GM12878 (cell line): ENCODE measurements around the gene RAMP2. TPM values are rescaled to one million over a fixed set of nuclear protein-coding genes. Genes with fewer than 3 reads are reported as not detected.

ENCODE experiments used
- ATAC-seq: fragments of 200-7000 bp; cut with Tn5 transposase; 3 replicates; pipeline ENCODE4 v1.9.1; 2020; ENCODE audit warnings: mild to moderate bottlenecking, moderate library complexity
- BruUV-seq: library from RNA; stranded (reverse); fragments of 400-500 nt; replicated peaks from 2 replicates; lab custom pipeline; 2021; lab: Mats Ljungman, UMichigan
- CTCF ChIA-PET: fragments of 300-600 bp; sonication (Branson Sonifier 250); formaldehyde crosslinking; extraction: SDS; loops from one replicate; lab custom pipeline; 2021; ENCODE audit warnings: inconsistent platforms; lab: Yijun Ruan, JAX
- POLR2A ChIA-PET: fragments of 350-600 bp; formaldehyde crosslinking; extraction: SDS; loops from one replicate; lab custom pipeline; 2021; ENCODE audit warnings: inconsistent platforms; lab: Charles Lee
- RAD21 ChIA-PET: fragments of 300-600 bp; sonication (Branson Sonifier 250); formaldehyde crosslinking; loops from one replicate; lab custom pipeline; 2023; ENCODE audit warnings: antibody characterized with exemption; ENCODE audit not compliant: unreplicated experiment; lab: Charles Lee
- SMC1A ChIA-PET: fragments of 300-600 bp; sonication (Branson Sonifier 250); formaldehyde crosslinking; loops from one replicate; lab custom pipeline; 2023; ENCODE audit not compliant: unreplicated experiment, uncharacterized antibody; lab: Charles Lee
- DNase-seq: peaks from one replicate; pipeline ENCODE4 v3.0.0-alpha.2; 2011; ENCODE audit warnings: low read depth, low spot score
- FAIRE-seq: peaks from 3 replicates; lab custom pipeline; 2011; peaks lifted over from hg19 to GRCh38; lab: Jason Lieb, UNC
- H2AFZ ChIP-seq: 2 replicates; pipeline ENCODE4 v1.6.0; 2011; ENCODE audit warnings: low read depth, low read length, control low read depth; ENCODE audit not compliant: control insufficient read depth
- H3K27ac ChIP-seq: 2 replicates; pipeline ENCODE4 v1.5.1; 2011; ENCODE audit warnings: control low read depth; ENCODE audit not compliant: control insufficient read depth, insufficient read depth
- H3K27me3 ChIP-seq, 2 experiments: replicated peaks in 1 of 2; 2 replicates each; pipeline versions ENCODE4 v1.6.0 to v1.6.1; 2011; ENCODE audit warnings: low read length in 1 of 2; ENCODE audit not compliant: control insufficient read depth in 2 of 2, insufficient read depth in 2 of 2
- H3K36me3 ChIP-seq, 2 experiments: 2 replicates each; pipeline ENCODE4 v1.5.1; 2011; ENCODE audit warnings: low read length in 1 of 2; ENCODE audit not compliant: control insufficient read depth in 2 of 2, insufficient read depth in 2 of 2
- H3K4me1 ChIP-seq: 2 replicates; pipeline ENCODE4 v1.6.1; 2011; ENCODE audit warnings: mild to moderate bottlenecking, low read length, moderate library complexity, mixed read lengths; ENCODE audit not compliant: control insufficient read depth, insufficient read depth
- H3K4me2 ChIP-seq: 2 replicates; pipeline ENCODE4 v1.6.0; 2011; ENCODE audit warnings: control low read depth; ENCODE audit not compliant: control insufficient read depth, insufficient read depth
- H3K4me3 ChIP-seq: fragments of 200-600 bp; sonication (generic); 2 replicates; pipeline ENCODE4 v1.5.1; 2016
- H3K79me2 ChIP-seq: 2 replicates; pipeline ENCODE4 v1.6.0; 2011; ENCODE audit warnings: low read length; ENCODE audit not compliant: control insufficient read depth, insufficient read depth
- H3K9ac ChIP-seq: 2 replicates; pipeline ENCODE4 v1.8.0; 2011; ENCODE audit warnings: low read length, control low read depth, mixed read lengths; ENCODE audit not compliant: control insufficient read depth, insufficient read depth
- H3K9me3 ChIP-seq: replicated peaks from 3 replicates; pipeline ENCODE4 v1.5.1; 2011; ENCODE audit warnings: mild to moderate bottlenecking, low read length; ENCODE audit not compliant: control insufficient read depth, insufficient read depth
- H4K20me1 ChIP-seq: 2 replicates; pipeline ENCODE4 v1.6.0; 2011; ENCODE audit not compliant: control insufficient read depth, insufficient read depth
- CEBPB ChIP-seq, 2 experiments: fragments of 150-350 bp in 1 of 2; IDR thresholded peaks; 2 replicates each; pipeline ENCODE4 v1.6.1; 2012 to 2014; ENCODE audit warnings: low read depth in 2 of 2, low read length in 2 of 2, borderline replicate concordance in 1 of 2, inconsistent platforms in 1 of 2
- CREM ChIP-seq: IDR thresholded peaks from 2 replicates; pipeline ENCODE4 v1.6.1; 2014; ENCODE audit warnings: antibody characterized with exemption, low read depth
- CTCF ChIP-seq, 3 experiments: IDR thresholded peaks in 2 of 3; conservative IDR thresholded peaks in 1 of 3; 2 replicates each; pipeline ENCODE4 v1.5.1; 2011; ENCODE audit warnings: low read depth in 3 of 3, low read length in 3 of 3, mild to moderate bottlenecking in 3 of 3, control low read depth in 2 of 3, moderate library complexity in 2 of 3, inconsistent platforms in 1 of 3, mixed read lengths in 1 of 3; ENCODE audit not compliant: control insufficient read depth in 2 of 3, insufficient read depth in 1 of 3; ENCODE audit errors: extremely low read depth in 1 of 3
- DPF2 ChIP-seq: fragments of 450-650 bp; IDR thresholded peaks from 2 replicates; pipeline ENCODE4 v1.6.1; 2017; ENCODE audit warnings: mild to moderate bottlenecking
- ESRRA ChIP-seq: IDR thresholded peaks from 2 replicates; pipeline ENCODE4 v1.6.1; 2012; ENCODE audit warnings: mild to moderate bottlenecking, low read length, improper control_type of control experiment
- EZH2 ChIP-seq: IDR thresholded peaks from 2 replicates; pipeline ENCODE4 v1.6.1; 2012; ENCODE audit warnings: low read depth, mild to moderate bottlenecking, control low read depth, inconsistent platforms, low read length, borderline replicate concordance; ENCODE audit not compliant: control insufficient read depth
- IKZF2 ChIP-seq, 2 experiments: fragments of 450-650 bp; IDR thresholded peaks; 2 replicates each; pipeline ENCODE4 v1.6.1; 2017; ENCODE audit warnings: mild to moderate bottlenecking in 2 of 2, moderate library complexity in 2 of 2
- KDM1A ChIP-seq: fragments of 200-600 bp; sonication (generic); IDR thresholded peaks from 2 replicates; pipeline ENCODE4 v1.6.1; 2016; ENCODE audit warnings: borderline replicate concordance
- KLF5 ChIP-seq: fragments of 450-650 bp; IDR thresholded peaks from 2 replicates; pipeline ENCODE4 v1.6.1; 2014; ENCODE audit warnings: mild to moderate bottlenecking; ENCODE audit not compliant: partially characterized antibody
- MEF2A ChIP-seq: IDR thresholded peaks from 2 replicates; pipeline ENCODE4 v1.6.1; 2011; ENCODE audit warnings: low read depth, mild to moderate bottlenecking, low read length, moderate library complexity; ENCODE audit not compliant: insufficient read depth
- MLLT1 ChIP-seq: fragments of 450-650 bp; IDR thresholded peaks from 2 replicates; pipeline ENCODE4 v1.6.1; 2016; ENCODE audit warnings: mild to moderate bottlenecking
- MTA2 ChIP-seq: fragments of 450-650 bp; IDR thresholded peaks from 2 replicates; pipeline ENCODE4 v1.6.1; 2016; ENCODE audit warnings: low read depth, mild to moderate bottlenecking, moderate library complexity
- NBN ChIP-seq: fragments of 450-650 bp; IDR thresholded peaks from 2 replicates; pipeline ENCODE4 v1.6.1; 2016
- NKRF ChIP-seq: fragments of 450-650 bp; conservative IDR thresholded peaks from 2 replicates; pipeline ENCODE4 v1.6.1; 2017; ENCODE audit warnings: mild to moderate bottlenecking, moderate library complexity
- POU2F2 ChIP-seq: IDR thresholded peaks from 3 replicates; pipeline ENCODE4 v1.6.1; 2011; ENCODE audit warnings: low read depth, mild to moderate bottlenecking, low read length, borderline replicate concordance
- RB1 ChIP-seq: fragments of 450-650 bp; formaldehyde crosslinking; IDR thresholded peaks from 2 replicates; pipeline ENCODE4 v1.6.1; 2017; ENCODE audit warnings: mild to moderate bottlenecking, borderline replicate concordance
- SPI1 ChIP-seq: IDR thresholded peaks from 2 replicates; pipeline ENCODE4 v1.6.1; 2011; ENCODE audit warnings: low read depth, mild to moderate bottlenecking, low read length, moderate library complexity, borderline replicate concordance; ENCODE audit not compliant: insufficient read depth
- STAT3 ChIP-seq: IDR thresholded peaks from 2 replicates; pipeline ENCODE4 v1.6.1; 2011; ENCODE audit warnings: low read depth, low read length, improper control_type of control experiment
- ZNF384 ChIP-seq: IDR thresholded peaks from 2 replicates; pipeline ENCODE4 v1.6.1; 2012; ENCODE audit warnings: low read depth, mild to moderate bottlenecking, low read length, improper control_type of control experiment, borderline replicate concordance
- ZZZ3 ChIP-seq: IDR thresholded peaks from 2 replicates; pipeline ENCODE4 v1.6.1; 2011; ENCODE audit warnings: low read depth; ENCODE audit not compliant: control insufficient read depth, insufficient read length
- whole genome bisulfite sequencing: methylation state at CpG from one replicate; pipeline ENCODE4 v1.1.6; 2016; ENCODE audit warnings: low lambda C conversion rate; ENCODE audit not compliant: insufficient replicate concordance, insufficient coverage; ENCODE audit errors: missing lambda C conversion rate; 5-methylcytosine and 5-hydroxymethylcytosine counted together
- in situ Hi-C: fragments of 300-500 bp; cut with MboI; formaldehyde crosslinking; loops from 9 replicates; pipeline ENCODE4 v1.14.3; 2018; ENCODE audit warnings: mixed read lengths
- intact Hi-C: fragments of 100-400 bp; cut with micrococcal nuclease; formaldehyde crosslinking; loops from one replicate; pipeline ENCODE4 v1.14.2; 2022; ENCODE audit not compliant: unreplicated experiment
- polyA plus RNA-seq, 11 experiments: library from polyadenylated mRNA; depleted of rRNA in 4 of 11; unstranded in 6 of 11; stranded (reverse) in 5 of 11; fragments of >200 nt; fragmentation: Nextera tagmentation in 4 of 11; fragmentation: Illumina TruSeq in 1 of 11; extraction: Ambion mirVana in 4 of 11; extraction: Trizol in 1 of 11; gene quantifications; 1 replicate in 1 of 11; 2 replicates in 10 of 11; pipeline versions ENCODE4 v1.2.1 to v1.2.3, GENCODE V29; 2011 to 2016; ENCODE audit warnings: inconsistent platforms in 2 of 11, missing spikeins in 2 of 11, low read depth in 1 of 11
- total RNA-seq, 4 experiments: library from RNA; depleted of rRNA in 3 of 4; stranded (reverse); fragments of >200 nt in 3 of 4; fragmentation: Illumina TruSeq in 1 of 4; extraction: Trizol in 1 of 4; gene quantifications; 2 replicates each; pipeline versions ENCODE4 v1.2.1 to v1.2.3, GENCODE V29; 2013 to 2021

The RAMP2 gene
- total and polyA plus RNA-seq, 10 of the 15 experiments (the other 5 are each of a cell fraction or from before 2014, with no cell fraction given), result 0.14 to 0.32 (median 0.21) TPM; not detected in 4

- WGBS, result 19% methylated on average over 3 of the region's 3 CpGs
- no peak overlapping the region for H3K27ac ChIP-seq
- POLR2A ChIA-PET, result no interaction called here
- peak overlapping the region; percentile 40 for H3K4me2 ChIP-seq
- in situ Hi-C loops (no loop called here), intact Hi-C loops (no loop called here)
- H3K9me3 ChIP-seq, result no peaks in the 10 kb centered on the region
- no TSS peak for BruUV-seq
- no peaks in the 10 kb centered on the region for H4K20me1 ChIP-seq
- H3K36me3 ChIP-seq, result peaks cover 5 to 7% of the 10 kb centered on the region in 2 experiments; a peak in 3 of 4 replicates
- peak; percentile 70 for ATAC-seq
- H2AFZ ChIP-seq, result no peak overlapping the region
- no peak for FAIRE-seq
- SMC1A ChIA-PET, result no interaction called here
- H3K79me2 ChIP-seq, result peaks cover 9% of the 10 kb centered on the region
- H3K4me1 ChIP-seq, result peaks cover 26% of the 10 kb centered on the region
- H3K27me3 ChIP-seq, result no peaks in the 10 kb centered on the region; a peak in 1 of 4 replicates
- no peak for DNase-seq
- H3K9ac ChIP-seq, result no peak overlapping the region
- CTCF ChIA-PET, result no interaction called here
- RAD21 ChIA-PET, result no interaction called here
- H3K4me3 ChIP-seq, result peak overlapping the region; percentile 24; the same call in 1 of the 2 replicates
- TF ChIP-seq NBN (peak; percentile 49; the same call in 1 of the 2 replicates), MTA2 (peak; percentile 44; the same call in 1 of the 2 replicates), DPF2 (no peak), ZNF384 (no peak), ESRRA (no peak), STAT3 (0 out of 2 replicates have a peak, but pooled peaks have one; percentile 31), ZZZ3 (no peak), SPI1 (peak; percentile 97), CREM (peak; percentile 19; the same call in 1 of the 2 replicates), MLLT1 (0 out of 2 replicates have a peak, but pooled peaks have one; percentile 41), NKRF (no peak), KDM1A (no peak), RB1 (no peak), MEF2A (peak; percentile 88; the same call in 1 of the 2 replicates), KLF5 (no peak), IKZF2 (IDR thresholded peaks at IDR 0.05) (peak; percentile 76 to 83), POU2F2 (0 out of 3 replicates have a peak, but pooled peaks have one; percentile 21), CEBPB (IDR thresholded peaks at IDR 0.05; ENCODE audit: borderline replicate concordance in 1 of 2, low read depth in 2 of 2, low read length in 2 of 2) (no peak), CTCF (IDR thresholded peaks at IDR 0.05 in 2 of 3, conservative IDR thresholded peaks at IDR 0.05 in 1 of 3; ENCODE audit: control insufficient read depth in 2 of 3, extremely low read depth in 1 of 3, insufficient read depth in 1 of 3, low read depth in 3 of 3, low read length in 3 of 3) (peak in 2 of 3 experiments; percentile 5 to 19; a peak in 2 of 6 replicates), EZH2 (no peak)
These were observed 14.6 kb downstream of the RAMP2 start for GRCh38 chr17:42775534-42776098.
